ENCODE results near the gene IPPK.

IPPK gene

DNA sequence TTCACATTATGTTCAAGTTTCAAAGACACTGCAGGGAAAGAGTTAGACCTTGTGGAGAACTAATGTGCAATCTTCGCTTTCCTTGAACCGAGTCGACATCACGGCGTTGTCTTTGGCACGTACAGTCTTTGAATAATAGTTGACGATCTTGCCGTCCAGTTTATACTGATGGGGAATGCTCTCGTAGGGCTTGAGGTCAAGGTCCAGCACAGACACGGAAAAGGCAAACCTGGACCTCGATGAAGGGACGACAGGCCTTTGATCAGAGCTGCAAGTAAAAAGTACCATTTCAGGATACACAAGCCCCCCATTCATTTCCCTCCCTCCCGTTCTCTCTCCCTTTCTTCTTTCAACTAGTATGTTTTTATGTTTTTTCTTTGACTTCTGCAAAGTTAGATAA is 54.1 kb downstream of the IPPK start:
- Histone ChIP-seq H3K27me3 (ENCODE audit: insufficient read depth, low read length) (no peaks in the 10 kb centered on the region), H3K4me3 (ENCODE audit: low read depth, low read length) (no peak overlapping the region), H3K4me1 (ENCODE audit: control insufficient read depth, insufficient read depth, low read length, unreplicated experiment) (no peaks in the 10 kb centered on the region), H3K27ac (ENCODE audit: low read depth, low read length) (no peak overlapping the region), H3K36me3 (ENCODE audit: insufficient read depth, low read length) (peaks cover 8% of the 10 kb centered on the region), H3K79me2 (ENCODE audit: control insufficient read depth, insufficient read depth, low read length, unreplicated experiment) (no peaks in the 10 kb centered on the region), H2AFZ (ENCODE audit: low read length, unreplicated experiment) (no peak overlapping the region)

DNA sequence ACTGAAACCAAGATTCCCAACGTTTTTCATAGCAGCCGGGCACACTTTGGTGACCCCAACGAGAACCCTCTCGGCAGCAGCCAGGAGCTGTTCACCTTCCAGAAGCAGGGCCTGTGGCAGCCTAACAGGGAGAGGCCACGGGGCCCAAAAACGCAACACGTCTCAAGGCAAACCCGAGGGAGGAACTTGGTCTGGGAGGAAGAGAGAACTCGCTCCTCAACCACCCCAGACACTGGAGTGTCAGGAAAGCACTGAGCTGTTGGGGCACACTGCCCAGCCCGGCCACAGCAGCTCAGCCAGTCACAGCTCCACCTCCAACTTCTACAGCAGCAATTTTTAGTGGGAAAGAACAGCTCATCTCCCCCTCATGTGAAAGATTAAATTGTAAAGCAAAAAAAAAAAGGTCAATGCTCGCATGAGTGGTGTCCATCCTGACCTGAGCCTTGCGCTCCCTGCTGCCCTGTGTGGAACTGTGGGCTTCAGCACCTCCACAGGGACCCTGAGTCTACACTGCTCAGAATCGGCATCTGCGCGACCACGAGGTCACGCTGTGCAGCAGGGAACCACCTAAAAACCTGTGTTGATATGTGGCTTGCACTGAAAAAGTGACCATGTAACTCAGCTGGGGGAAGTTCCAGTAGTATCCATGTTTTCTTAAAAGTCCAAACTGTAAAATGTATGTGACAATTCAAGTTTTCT is 55.0 kb downstream of the IPPK start:
- Histone ChIP-seq H3K27me3 (ENCODE audit: insufficient read depth, low read length) (no peaks in the 10 kb centered on the region), H3K36me3 (ENCODE audit: insufficient read depth, low read length) (peaks cover 8% of the 10 kb centered on the region), H3K4me1 (ENCODE audit: control insufficient read depth, insufficient read depth, low read length, unreplicated experiment) (no peaks in the 10 kb centered on the region), H3K4me3 (ENCODE audit: low read depth, low read length) (no peak overlapping the region), H3K79me2 (ENCODE audit: control insufficient read depth, insufficient read depth, low read length, unreplicated experiment) (no peaks in the 10 kb centered on the region), H3K27ac (ENCODE audit: low read depth, low read length) (no peak overlapping the region), H2AFZ (ENCODE audit: low read length, unreplicated experiment) (no peak overlapping the region)

DNA sequence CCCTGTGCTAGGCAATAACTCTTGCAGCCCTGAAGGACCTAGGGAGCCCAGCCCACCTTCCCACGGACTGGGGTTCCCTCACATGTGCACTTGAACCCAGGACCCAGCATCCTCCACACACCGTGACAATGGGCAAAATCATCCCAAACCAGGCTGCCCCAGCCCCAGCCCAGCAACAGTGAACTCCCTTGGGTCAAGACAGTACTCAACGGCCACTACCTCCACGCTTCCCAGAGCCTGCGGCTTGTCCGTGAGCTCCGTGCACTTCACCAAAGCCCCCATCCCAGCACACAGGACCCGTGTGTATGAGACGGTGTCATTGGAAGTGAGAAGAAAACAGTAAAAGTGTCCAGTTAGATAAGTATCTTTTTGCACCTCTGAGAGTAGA is 55.8 kb downstream of the IPPK start:
- H3K4me3 ChIP-seq (ENCODE audit: low read depth, low read length): no peak overlapping the region
- no peak overlapping the region for H2AFZ ChIP-seq (ENCODE audit: low read length, unreplicated experiment)
- H3K36me3 ChIP-seq (ENCODE audit: insufficient read depth, low read length): peaks cover 8% of the 10 kb centered on the region
- H3K27me3 ChIP-seq (ENCODE audit: insufficient read depth, low read length): no peaks in the 10 kb centered on the region
- H3K27ac ChIP-seq (ENCODE audit: low read depth, low read length): no peak overlapping the region
- no peaks in the 10 kb centered on the region for H3K4me1 ChIP-seq (ENCODE audit: control insufficient read depth, insufficient read depth, low read length, unreplicated experiment)
- H3K79me2 ChIP-seq (ENCODE audit: control insufficient read depth, insufficient read depth, low read length, unreplicated experiment): no peaks in the 10 kb centered on the region

DNA sequence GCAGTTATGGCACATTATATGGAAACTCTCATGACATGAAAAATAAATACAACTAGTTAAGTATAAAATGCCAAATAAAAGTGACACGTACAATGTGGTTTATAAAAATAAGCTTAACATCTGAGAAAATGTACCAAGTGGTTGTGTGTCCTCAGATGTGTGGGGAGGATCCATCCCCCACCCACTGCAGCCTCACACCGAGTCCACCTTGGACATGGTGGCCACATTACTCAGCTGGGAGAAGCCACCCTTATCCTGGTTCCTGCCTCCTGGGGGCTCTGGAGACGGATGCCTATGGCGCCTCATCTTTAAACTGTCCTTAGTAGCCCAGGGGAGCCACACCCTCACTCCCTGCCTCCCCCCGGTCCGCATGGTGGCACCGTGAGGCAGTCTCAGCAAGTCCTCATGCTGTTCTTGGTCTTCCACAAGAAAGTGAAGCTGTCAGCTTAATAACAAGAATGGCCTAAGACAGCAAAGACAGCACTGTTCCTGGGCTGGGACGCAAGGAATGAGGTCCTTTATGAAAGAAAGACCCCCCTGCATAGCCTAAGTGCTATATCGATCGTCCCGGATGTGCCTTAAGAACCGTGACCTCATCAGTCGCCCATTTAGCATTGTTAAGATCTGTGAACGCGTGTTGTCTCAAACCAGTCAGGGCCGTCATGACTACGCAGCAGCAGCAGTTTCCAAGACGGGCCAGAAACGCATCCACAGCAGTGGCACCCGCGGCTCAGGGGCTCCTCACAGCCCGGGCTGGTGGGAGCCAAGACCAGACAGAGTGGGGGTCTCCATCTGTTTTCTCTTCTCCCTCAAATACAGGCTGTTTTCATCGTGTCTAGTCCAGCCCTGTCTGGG is 56.4 kb downstream of the IPPK start:
- Histone ChIP-seq H3K36me3 (ENCODE audit: insufficient read depth, low read length) (peaks cover 8% of the 10 kb centered on the region), H3K27me3 (ENCODE audit: insufficient read depth, low read length) (no peaks in the 10 kb centered on the region), H3K79me2 (ENCODE audit: control insufficient read depth, insufficient read depth, low read length, unreplicated experiment) (no peaks in the 10 kb centered on the region), H3K4me1 (ENCODE audit: control insufficient read depth, insufficient read depth, low read length, unreplicated experiment) (no peaks in the 10 kb centered on the region), H3K4me3 (ENCODE audit: low read depth, low read length) (no peak overlapping the region), H2AFZ (ENCODE audit: low read length, unreplicated experiment) (no peak overlapping the region), H3K27ac (ENCODE audit: low read depth, low read length) (no peak overlapping the region)

DNA sequence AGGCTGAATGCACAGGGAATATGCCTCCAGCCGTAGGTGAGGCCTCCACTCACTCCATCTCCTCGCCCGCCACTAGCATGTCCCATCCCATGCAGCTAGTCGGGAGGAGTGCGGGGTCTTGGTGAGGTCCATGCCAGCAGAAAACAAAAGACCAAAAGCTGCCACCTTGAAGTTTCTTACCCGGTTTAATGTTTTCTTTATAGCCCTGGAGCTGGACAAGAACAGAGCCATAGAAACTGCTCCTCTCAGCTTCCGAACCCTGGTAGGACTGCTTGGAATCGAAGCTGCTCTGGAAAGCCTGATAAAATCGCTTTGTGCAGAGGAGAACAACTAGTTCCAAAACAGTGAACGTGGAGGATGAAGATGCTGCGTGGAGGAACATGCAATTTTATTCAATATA is 57.1 kb downstream of the IPPK start:
- Histone ChIP-seq H3K27ac (ENCODE audit: low read depth, low read length) (no peak overlapping the region), H3K79me2 (ENCODE audit: control insufficient read depth, insufficient read depth, low read length, unreplicated experiment) (no peaks in the 10 kb centered on the region), H2AFZ (ENCODE audit: low read length, unreplicated experiment) (no peak overlapping the region), H3K4me3 (ENCODE audit: low read depth, low read length) (no peak overlapping the region), H3K4me1 (ENCODE audit: control insufficient read depth, insufficient read depth, low read length, unreplicated experiment) (peaks cover 3% of the 10 kb centered on the region), H3K36me3 (ENCODE audit: insufficient read depth, low read length) (peaks cover 8% of the 10 kb centered on the region), H3K27me3 (ENCODE audit: insufficient read depth, low read length) (no peaks in the 10 kb centered on the region)

DNA sequence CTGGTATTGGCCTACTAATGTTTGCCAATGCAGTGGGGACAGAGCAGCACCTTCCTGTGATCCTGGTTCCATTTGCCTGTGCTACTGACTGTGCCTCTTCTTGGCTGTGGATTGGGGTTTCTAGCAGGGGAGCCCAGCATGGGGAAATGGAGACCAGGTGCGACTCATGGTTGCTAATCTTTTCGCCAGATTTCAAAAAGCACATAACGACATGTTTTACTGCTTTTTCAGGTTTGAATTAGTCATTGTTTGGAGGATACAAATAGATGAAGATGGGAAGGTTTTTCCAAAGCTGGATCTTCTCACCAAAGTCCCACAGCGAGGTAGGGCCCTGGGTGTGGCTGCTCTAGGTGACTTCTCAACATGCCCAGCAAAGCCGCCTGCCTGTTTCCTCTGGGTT is 57.6 kb downstream of the IPPK start:
- Histone ChIP-seq H3K36me3 (ENCODE audit: insufficient read depth, low read length) (peaks cover 8% of the 10 kb centered on the region), H3K79me2 (ENCODE audit: control insufficient read depth, insufficient read depth, low read length, unreplicated experiment) (no peaks in the 10 kb centered on the region), H3K4me1 (ENCODE audit: control insufficient read depth, insufficient read depth, low read length, unreplicated experiment) (peaks cover 8% of the 10 kb centered on the region), H2AFZ (ENCODE audit: low read length, unreplicated experiment) (no peak overlapping the region), H3K27ac (ENCODE audit: low read depth, low read length) (no peak overlapping the region), H3K4me3 (ENCODE audit: low read depth, low read length) (no peak overlapping the region), H3K27me3 (ENCODE audit: insufficient read depth, low read length) (no peaks in the 10 kb centered on the region)

DNA sequence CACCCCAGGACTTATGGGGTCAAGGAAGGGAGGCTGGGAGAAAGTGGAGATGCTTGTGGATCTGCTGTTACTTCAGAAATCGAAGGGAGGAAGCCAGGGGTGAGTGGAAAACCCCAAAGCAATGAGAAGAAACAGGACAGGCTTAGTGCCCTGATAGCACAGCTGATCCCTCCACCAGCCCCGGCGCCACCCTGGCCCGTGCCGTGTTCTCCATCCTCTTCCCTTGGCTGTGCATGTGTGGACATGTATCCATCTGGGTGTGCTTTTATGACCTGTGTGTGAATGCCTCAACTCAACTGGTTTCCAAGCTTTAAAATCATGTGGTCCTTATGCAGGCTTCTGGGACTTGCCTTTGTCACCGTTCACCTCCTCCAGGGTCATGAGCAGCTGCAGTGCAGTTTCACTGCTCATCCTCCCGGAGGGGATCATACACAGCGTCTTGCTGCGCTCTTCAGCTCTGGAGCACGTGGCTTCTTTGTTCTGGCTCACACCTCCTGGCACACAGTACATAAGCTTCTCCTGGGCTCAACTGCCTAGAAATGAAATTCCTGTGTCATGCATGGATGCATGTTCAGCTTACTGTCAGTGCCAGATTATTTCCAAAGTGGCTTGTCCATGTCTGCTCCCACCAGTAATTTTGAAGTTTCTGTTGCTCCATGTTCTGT is 58.2 kb downstream of the IPPK start:
- peaks cover 8% of the 10 kb centered on the region for H3K36me3 ChIP-seq (ENCODE audit: insufficient read depth, low read length)
- no peak overlapping the region for H2AFZ ChIP-seq (ENCODE audit: low read length, unreplicated experiment)
- no peak overlapping the region for H3K4me3 ChIP-seq (ENCODE audit: low read depth, low read length)
- peaks cover 10% of the 10 kb centered on the region for H3K4me1 ChIP-seq (ENCODE audit: control insufficient read depth, insufficient read depth, low read length, unreplicated experiment)
- H3K27me3 ChIP-seq (ENCODE audit: insufficient read depth, low read length): no peaks in the 10 kb centered on the region
- H3K27ac ChIP-seq (ENCODE audit: low read depth, low read length): no peak overlapping the region
- H3K79me2 ChIP-seq (ENCODE audit: control insufficient read depth, insufficient read depth, low read length, unreplicated experiment): no peaks in the 10 kb centered on the region

DNA sequence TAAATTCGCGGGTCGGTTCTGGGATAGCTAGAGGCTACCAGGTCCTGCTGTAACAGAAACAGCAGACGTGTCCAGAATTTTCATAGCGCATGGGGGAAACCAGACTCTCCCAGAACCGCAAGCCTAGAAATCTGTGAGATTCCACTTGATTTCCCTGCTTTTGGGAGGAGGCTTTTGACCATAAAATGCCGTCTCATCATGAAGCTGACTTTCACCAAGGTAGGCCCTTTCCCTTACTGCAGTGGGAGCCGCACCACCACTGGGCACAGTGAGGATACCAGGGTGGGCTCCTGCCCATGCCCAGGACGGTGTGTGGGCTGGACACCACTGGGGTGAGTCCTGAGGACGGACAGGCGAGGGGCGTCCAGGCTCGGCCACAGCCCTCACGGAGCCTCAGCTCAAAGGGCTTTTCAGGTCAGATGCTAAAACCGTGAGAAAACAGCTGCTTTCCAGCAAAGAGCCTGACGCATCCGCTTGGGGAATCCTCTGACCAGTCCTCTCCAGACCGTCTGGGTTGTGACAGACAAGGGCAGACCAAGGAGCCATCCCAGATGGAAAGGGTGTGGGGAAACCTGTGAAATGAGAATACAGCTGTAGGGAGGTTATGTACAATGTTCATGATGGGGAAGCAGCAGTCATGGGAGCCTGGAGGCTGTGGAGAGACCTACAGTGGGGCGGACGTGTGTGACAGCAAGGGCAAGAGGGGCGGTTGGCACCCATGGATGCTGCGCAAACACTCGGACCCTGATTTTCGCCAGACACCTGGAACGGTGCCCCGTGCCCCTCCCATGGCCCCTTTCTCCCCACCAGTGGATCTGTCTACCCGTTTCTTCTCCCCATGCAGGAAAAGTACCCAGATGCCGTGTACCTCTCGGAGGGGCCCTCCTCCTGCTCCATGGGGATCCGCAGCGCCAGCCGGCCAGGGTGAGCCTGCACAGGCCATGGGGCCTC is 59.2 kb downstream of the IPPK start:
- Histone ChIP-seq H3K4me1 (ENCODE audit: control insufficient read depth, insufficient read depth, low read length, unreplicated experiment) (peaks cover 10% of the 10 kb centered on the region), H2AFZ (ENCODE audit: low read length, unreplicated experiment) (no peak overlapping the region), H3K27me3 (ENCODE audit: insufficient read depth, low read length) (no peaks in the 10 kb centered on the region), H3K36me3 (ENCODE audit: insufficient read depth, low read length) (peaks cover 2% of the 10 kb centered on the region), H3K79me2 (ENCODE audit: control insufficient read depth, insufficient read depth, low read length, unreplicated experiment) (no peaks in the 10 kb centered on the region), H3K27ac (ENCODE audit: low read depth, low read length) (no peak overlapping the region), H3K4me3 (ENCODE audit: low read depth, low read length) (no peak overlapping the region)

DNA sequence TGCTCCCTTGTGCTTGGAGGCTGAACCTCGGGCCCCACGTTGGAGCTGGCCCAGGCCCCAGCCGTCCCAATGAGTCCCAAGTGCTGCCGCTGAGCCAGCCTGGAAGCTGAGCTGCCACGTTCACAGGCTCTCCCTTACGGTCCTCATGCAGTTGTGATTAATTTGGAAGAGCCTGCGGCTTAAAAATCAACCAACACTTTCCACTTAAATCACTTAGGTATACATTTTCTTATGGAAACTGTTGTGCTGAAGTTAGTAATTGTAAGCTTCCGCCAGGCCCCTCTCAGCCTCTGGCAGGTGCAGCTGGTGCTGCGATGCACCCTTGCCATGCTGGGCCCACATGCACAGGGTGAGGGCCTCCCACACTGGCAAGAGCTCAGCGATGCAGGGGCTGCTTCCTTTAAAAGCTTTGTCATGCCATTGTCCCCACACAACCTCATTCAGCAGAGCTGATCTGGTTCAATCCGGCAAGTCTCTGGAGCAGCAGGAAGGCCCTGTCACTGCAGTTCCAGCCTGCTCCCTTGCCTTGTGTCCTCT is 61.0 kb downstream of the IPPK start:
- Histone ChIP-seq H3K4me3 (ENCODE audit: low read depth, low read length) (no peak overlapping the region), H2AFZ (ENCODE audit: low read length, unreplicated experiment) (no peak overlapping the region), H3K4me1 (ENCODE audit: control insufficient read depth, insufficient read depth, low read length, unreplicated experiment) (peaks cover 10% of the 10 kb centered on the region), H3K79me2 (ENCODE audit: control insufficient read depth, insufficient read depth, low read length, unreplicated experiment) (no peaks in the 10 kb centered on the region), H3K27ac (ENCODE audit: low read depth, low read length) (no peak overlapping the region), H3K27me3 (ENCODE audit: insufficient read depth, low read length) (no peaks in the 10 kb centered on the region), H3K36me3 (ENCODE audit: insufficient read depth, low read length) (peaks cover 3% of the 10 kb centered on the region; the same call in 1 of the 2 replicates)
